Measurements from ENCODE around the gene C6orf62. TPM values are rescaled to one million over a fixed set of nuclear protein-coding genes. Genes with fewer than 3 reads are reported as not detected.
A peak's percentile ranks its signal among the peaks of the same experiment; 100 is the strongest.
"Not testable (repeated sequence)": the region's sequence is repeated elsewhere in the genome, so short reads cannot be mapped to it uniquely, and the experiment has no call there.

Gene C6orf62
- total and polyA plus RNA-seq, 12 donors = 52.3 to 121 (median 102) TPM

DNA sequence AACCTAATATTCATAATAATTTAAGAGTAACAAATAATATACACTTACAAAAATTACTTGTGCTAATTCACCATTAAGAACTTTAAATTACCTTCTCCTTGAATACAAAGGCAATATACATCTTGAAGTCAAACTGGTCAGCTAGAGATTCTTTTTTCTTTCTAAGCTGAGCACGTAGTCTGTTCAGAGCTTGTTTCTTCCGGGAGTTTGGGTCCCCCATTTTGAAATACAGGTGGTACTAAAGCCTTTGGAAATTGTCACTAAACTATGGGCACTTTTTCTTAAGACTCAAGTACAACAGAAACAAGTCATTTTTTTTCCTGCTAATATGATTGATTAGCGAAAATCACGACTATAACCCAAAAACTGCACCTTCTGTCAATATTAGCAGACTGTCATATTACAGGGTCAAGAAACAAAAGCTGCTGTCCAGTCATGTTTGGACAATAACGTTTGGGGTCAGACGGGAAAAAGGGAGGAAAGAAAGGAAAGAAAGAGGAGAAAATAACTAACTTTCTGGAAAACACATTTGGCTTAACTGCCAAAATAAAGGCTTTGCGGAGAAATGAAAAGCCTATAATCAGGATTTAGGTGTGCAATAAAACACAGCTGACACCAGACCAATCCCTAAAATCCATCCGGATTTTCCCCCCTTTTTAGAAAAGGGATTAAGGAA is 367 bp downstream of the C6orf62 start:
- TF ChIP-seq POLR2A (IDR thresholded peaks at IDR 0.05) = no peak
- TF ChIP-seq, protein P1, sequence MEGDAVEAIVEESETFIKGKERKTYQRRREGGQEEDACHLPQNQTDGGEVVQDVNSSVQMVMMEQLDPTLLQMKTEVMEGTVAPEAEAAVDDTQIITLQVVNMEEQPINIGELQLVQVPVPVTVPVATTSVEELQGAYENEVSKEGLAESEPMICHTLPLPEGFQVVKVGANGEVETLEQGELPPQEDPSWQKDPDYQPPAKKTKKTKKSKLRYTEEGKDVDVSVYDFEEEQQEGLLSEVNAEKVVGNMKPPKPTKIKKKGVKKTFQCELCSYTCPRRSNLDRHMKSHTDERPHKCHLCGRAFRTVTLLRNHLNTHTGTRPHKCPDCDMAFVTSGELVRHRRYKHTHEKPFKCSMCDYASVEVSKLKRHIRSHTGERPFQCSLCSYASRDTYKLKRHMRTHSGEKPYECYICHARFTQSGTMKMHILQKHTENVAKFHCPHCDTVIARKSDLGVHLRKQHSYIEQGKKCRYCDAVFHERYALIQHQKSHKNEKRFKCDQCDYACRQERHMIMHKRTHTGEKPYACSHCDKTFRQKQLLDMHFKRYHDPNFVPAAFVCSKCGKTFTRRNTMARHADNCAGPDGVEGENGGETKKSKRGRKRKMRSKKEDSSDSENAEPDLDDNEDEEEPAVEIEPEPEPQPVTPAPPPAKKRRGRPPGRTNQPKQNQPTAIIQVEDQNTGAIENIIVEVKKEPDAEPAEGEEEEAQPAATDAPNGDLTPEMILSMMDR (IDR thresholded peaks at IDR 0.05) = no peak
- H3K27ac ChIP-seq = peak overlapping the region in 4 of 5 donors; percentile 3 to 100 (median 78)
- DNase-seq = no peak
- intact Hi-C loops (cut with DNase I) = loop anchor here in 1 of 2 donors (10.0 kb wide), 1 partner anchor 46 kb away; no protein-coding TSS in a partner anchor
- H3K36me3 ChIP-seq (replicated peaks in 1 of 2) = peaks cover 0 to 30% of the 10 kb centered on the region in 2 donors
- H3K27me3 ChIP-seq = no peaks in the 10 kb centered on the region
- H3K4me1 ChIP-seq (replicated peaks in 1 of 2) = peaks cover 51 to 54% of the 10 kb centered on the region in 2 donors
- H3K9me3 ChIP-seq (replicated peaks in 1 of 3) = no peaks in the 10 kb centered on the region
- WGBS, 4 donors = 5 to 9% (median 7%) methylated on average over 8 of the region's 8 CpGs
- H3K4me3 ChIP-seq = peak overlapping the region in 3 of 4 donors; percentile 34 to 99 (median 96)

DNA sequence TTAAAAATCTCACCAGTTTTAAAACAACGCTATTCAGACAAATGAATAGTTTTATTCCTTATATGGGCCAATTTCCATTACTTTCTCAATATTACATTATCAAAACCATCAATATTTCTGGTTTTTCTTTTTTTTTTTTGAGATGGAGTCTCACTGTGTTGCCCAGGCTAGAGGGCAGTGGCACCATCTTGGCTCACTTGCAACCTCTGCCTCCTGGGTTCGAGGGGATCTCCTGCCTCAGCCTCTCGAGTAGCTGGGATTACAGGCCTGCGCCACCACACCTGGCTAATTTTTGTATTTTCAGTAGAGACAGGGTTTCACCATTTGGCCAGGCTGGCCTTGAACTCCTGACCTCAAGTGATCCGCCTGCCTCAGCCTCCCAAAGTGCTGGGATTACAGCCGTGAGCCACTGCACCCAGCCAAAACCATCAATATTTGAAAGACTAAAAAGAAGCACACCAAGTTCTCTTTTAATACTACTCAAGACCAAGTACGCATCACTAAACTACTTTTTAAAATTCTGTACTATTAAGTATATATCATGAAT is 2.3 kb downstream of the C6orf62 start:
- not testable (repeated sequence) for H3K27ac ChIP-seq; H3K9me3 ChIP-seq (replicated peaks in 1 of 3); DNase-seq; H3K27me3 ChIP-seq
- Histone ChIP-seq H3K4me3 (peak overlapping the region in 2 of 4 donors; percentile 2 to 96), H3K36me3 (replicated peaks in 1 of 2) (peaks cover 0 to 49% of the 10 kb centered on the region in 2 donors), H3K4me1 (replicated peaks in 1 of 2) (peaks cover 51 to 65% of the 10 kb centered on the region in 2 donors)
- 67 to 77% (median 75%) methylated on average over 7 of the region's 7 CpGs for WGBS, 4 donors
- intact Hi-C loops (cut with DNase I) = loop anchor here in 1 of 2 donors (10.0 kb wide), 1 partner anchor 48 kb away; no protein-coding TSS in a partner anchor

DNA sequence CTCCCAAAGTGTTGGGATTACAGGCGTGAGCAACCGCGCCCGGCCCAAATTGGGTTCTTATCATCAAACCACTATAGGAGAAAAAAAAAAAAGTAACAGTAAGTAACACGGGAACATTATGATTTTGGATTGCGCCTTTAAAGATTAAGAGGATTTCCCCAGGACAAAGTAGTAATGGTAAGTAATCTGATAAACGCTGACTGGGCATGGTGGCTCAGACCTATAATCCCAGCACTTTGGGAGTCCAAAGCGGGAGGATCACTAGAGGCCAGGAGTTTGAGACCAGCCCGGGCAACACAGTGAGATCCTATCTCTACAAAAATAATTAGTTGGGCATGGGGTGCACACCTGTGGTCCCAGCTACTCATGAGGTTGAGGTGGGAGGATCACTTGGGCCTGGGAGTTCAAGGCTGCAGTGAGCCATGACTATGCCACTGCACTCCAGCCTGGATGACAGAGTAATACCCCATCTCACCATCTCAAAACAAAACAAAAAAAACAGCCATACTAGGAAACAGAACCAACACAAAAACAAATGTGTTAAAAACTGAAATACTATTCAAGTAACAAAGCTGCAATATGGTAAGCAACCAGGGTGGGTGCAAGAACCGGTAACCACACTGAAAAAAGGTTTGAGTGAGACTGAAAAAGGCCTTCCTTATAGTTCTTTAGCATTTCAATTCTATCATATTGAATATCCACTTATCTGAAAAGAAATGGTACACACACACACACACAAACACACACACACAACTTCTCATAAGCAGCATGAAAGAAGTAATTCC is 8.2 kb downstream of the C6orf62 start:
- no peaks in the 10 kb centered on the region for H3K9me3 ChIP-seq (replicated peaks in 1 of 3)
- H3K27me3 ChIP-seq = no peaks in the 10 kb centered on the region
- no peak overlapping the region for H3K27ac ChIP-seq
- peaks cover 22 to 47% of the 10 kb centered on the region in 2 donors for H3K4me1 ChIP-seq (replicated peaks in 1 of 2)
- DNase-seq = no peak
- H3K4me3 ChIP-seq = no peak overlapping the region
- TF ChIP-seq POLR2A (IDR thresholded peaks at IDR 0.05) = no peak
- TF ChIP-seq, protein P1 (IDR thresholded peaks at IDR 0.05) = no peak
- WGBS, 4 donors = 92 to 94% (median 93%) methylated on average over 10 of the region's 10 CpGs
- peaks cover 0 to 98% of the 10 kb centered on the region in 2 donors for H3K36me3 ChIP-seq (replicated peaks in 1 of 2)
- intact Hi-C loops (cut with DNase I) = loop anchor here in 1 of 2 donors (10.0 kb wide), 1 partner anchor 54 kb away; no protein-coding TSS in a partner anchor

DNA sequence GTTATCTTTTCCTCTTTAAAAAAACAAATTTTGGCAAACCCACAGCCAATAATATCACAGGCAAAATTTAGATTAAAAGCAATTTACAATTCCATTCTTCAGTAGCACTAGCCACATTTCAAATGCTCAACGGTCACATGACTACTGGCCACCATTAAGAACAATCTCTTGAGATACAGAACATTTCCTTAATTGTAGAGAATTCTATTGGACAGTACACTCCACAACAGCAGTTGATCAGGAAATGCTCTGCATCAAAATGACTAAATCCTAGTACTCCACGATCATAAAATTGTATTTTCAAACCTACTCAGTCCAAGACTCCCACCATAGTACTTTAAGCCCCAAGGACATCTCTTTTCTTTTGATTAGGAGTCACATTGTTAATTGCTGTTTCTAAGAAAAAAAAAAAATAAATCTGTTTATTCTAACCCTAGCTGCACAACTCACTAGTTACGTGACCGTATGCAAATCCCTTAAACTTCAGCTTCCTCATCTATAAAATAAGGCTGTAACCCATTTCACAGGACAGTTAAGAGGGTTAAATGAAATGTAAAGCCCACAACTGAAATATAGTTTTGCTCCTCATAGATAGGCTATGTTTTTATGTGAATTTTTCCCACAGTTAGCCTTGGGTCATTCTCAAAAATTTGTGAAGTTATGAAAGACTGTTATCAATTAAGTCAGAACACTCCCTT is 9.8 kb downstream of the C6orf62 start:
- Histone ChIP-seq H3K27me3 (no peaks in the 10 kb centered on the region), H3K4me3 (no peak overlapping the region), H3K27ac (no peak overlapping the region), H3K9me3 (replicated peaks in 1 of 3) (no peaks in the 10 kb centered on the region), H3K4me1 (replicated peaks in 1 of 2) (peaks cover 8 to 32% of the 10 kb centered on the region in 2 donors), H3K36me3 (replicated peaks in 1 of 2) (peaks cover 0 to 98% of the 10 kb centered on the region in 2 donors)
- TF ChIP-seq POLR2A (IDR thresholded peaks at IDR 0.05) = no peak
- TF ChIP-seq, protein P1 (IDR thresholded peaks at IDR 0.05) = no peak
- intact Hi-C loops (cut with DNase I) = no loop called here
- no peak for DNase-seq
- WGBS, 4 donors = 86 to 93% (median 87%) methylated on average over 4 of the region's 4 CpGs

Measured in adrenal gland (tissue), 12 donors.